Neural progenitor cell (in vitro differentiated cells): Measurements from ENCODE around the gene TMPRSS4.

Experiments
- CTCF ChIP-seq: fragments of 200-600 bp; sonication (generic); IDR thresholded peaks from 2 replicates; pipeline ENCODE4 v1.5.1; 2017; ENCODE audit warnings: antibody characterized with exemption, mild to moderate bottlenecking
- EZH2 ChIP-seq: fragments of 200-600 bp; sonication (generic); IDR thresholded peaks from 2 replicates; pipeline ENCODE4 v1.6.1; 2017; ENCODE audit warnings: antibody characterized with exemption, mild to moderate bottlenecking, moderate library complexity

- no peak for TF ChIP-seq CTCF
- no peak for TF ChIP-seq EZH2
These were observed 30.6 kb upstream of the TMPRSS4 start for GRCh38 chr11:118046051-118046963.
